Activated CD8-positive, alpha-beta memory T cell treated with anti-CD3 and anti-CD28 coated beads for 48 hours (primary cell): ENCODE measurements around the gene CHAD.
"Not testable (repeated sequence)": the region's sequence is repeated elsewhere in the genome, so short reads cannot be mapped to it uniquely, and the experiment has no call there.

Source experiments
- DNase-seq, 3 experiments: peaks; one replicate each; pipeline ENCODE4 v3.0.0-alpha.2; 2020; ENCODE audit warnings: low read depth in 2 of 3, low spot score in 2 of 3

The CHAD gene

DNA sequence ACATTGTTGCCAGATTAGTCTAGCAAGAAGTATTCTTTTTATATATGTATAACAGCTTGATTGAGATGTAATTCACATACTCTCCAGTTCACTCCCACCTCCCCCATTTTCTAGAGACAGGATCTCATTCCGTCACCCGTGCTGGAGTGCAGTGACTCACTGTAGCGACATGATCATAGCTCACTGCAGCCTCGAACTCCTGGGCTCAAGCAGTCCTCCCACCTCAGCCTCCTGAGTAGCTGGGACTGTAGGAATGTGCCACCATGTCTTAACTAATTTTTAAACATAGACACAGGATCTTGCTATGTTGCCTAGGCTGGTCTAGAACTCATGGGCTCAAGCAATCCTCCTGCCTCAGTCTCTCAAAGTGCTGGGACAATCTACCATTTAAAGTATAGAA lies 6.7 kb upstream of the CHAD start:
- DNase-seq: no peak

- no peak for DNase-seq
Observed at GRCh38 chr17:50474523-50474922, 5.8 kb upstream of the CHAD start.

DNA sequence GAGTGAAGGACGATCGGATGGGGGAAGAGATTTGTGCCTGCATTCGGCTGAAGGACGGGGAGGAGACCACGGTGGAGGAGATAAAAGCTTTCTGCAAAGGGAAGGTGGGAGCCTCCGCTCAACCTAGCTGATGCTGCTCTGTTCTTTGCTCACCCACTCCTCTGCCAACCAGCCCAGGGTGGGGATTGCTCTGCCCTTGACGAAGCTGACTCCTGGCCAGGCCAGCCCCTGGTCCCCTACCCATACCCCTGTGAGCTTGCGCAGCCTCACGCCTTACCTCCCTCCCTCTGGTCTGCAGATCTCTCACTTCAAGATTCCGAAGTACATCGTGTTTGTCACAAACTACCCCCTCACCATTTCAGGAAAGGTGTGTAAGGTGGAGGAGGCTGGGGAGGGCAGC lies 5.2 kb upstream of the CHAD start:
- no peak for DNase-seq

- not testable (repeated sequence) for DNase-seq
Observed at GRCh38 chr17:50472761-50473161, 4.1 kb upstream of the CHAD start.

DNA sequence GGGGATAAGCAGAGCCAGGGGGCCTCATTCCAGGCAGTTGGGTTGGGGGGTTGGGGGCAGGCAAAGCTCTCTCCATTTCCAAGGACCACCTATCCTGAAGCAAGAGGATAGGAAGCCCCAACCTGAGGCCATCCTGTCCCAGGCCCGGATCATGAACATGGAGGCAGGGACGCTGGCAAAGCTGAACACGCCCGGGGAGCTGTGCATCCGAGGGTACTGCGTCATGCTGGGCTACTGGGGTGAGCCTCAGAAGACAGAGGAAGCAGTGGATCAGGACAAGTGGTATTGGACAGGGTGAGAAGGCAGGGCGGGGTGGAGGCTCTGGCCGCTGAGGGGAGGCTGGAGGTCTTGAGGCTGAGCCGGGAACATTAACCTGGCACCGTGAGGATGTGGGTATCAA lies 3.6 kb upstream of the CHAD start:
- no peak for DNase-seq

GRCh38 chr17:50471009-50471905 lies 2.6 kb upstream of the CHAD start:
- DNase-seq: no peak

DNA sequence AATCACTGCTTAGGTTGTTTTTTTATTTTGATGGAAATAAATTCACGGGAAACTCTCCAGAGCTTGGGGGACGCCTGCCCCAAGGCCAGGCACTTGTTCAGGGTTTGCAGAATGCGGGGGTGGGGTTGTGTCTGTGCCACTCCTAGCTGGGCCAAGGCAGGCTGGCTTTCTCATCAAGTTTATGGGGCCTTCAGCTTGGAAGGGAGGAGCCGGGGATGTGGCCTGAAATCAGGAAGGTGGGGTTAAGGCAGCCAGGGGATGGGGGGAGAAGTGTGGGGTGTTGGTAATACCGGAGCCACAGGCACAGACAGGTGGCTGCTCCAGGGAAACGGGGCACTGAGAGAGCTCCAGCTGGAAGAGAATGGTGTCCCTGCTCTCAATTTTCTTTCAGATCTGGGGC lies 1.7 kb upstream of the CHAD start:
- no peak for DNase-seq

GRCh38 chr17:50469671-50470305 lies 1.1 kb upstream of the CHAD start:
- DNase-seq: no peak

GRCh38 chr17:50469208-50469605 lies 527 bp upstream of the CHAD start:
- DNase-seq: no peak

DNA sequence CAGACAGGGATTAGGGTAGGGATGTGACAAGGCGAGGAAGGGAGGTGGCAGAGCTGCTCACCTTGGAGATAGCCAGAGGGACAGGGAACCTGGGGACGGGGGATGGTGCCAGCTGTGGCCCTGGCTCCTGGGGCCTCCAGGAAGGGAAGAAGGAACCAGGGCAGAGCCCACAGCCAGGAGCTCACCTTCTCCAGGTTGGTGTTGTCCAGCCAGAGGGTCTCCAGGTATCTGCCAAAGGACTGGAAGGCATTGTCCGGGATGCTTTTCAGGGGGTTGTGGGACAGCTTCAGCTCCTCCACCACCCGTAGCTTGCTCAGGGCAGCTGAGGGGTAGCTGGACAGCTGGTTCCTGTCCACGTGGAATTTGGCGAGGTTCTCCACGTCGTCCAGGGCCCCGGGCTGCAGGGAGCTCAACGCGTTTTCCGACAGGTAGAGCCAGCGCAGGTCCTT lies 801 bp downstream of the CHAD start:
- DNase-seq: no peak

DNA sequence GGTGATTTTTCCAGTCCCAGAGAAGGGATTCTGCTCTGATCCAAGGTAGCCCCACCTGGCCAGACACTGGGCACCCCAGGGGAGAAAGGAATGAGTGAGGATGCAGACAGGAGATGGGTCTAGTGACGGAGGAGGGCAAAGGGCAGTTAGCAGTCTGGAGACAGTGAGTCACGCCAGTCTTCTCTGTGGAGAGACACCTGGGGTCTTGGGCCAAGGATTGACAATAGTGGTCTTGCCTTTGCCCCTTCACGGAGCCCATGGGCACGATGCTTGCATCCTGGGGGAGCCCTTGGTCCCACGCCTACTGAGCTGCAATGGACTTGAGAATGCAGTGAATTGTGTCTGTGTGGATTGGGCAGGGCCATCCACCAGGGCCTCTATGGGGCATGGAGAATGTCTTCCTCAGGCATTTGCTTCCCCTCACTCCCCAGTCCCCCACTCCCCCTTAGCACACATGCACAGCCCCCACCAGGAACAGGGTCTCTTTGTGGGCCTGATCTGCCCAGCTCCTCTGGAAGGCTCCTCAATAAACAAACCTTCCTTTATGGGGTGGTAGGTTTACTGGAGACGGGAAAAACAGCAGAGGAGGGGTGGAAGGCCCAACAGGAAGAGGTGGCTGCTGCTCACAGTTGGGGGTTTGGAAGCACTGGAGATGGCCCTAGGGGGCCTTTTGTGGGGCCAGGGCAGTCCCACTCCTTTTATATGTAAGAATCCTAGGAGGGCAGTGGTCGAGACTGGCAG lies 1.4 kb downstream of the CHAD start:
- no peak for DNase-seq

- DNase-seq: no peak
Observed at GRCh38 chr17:50466371-50467113, 2.1 kb downstream of the CHAD start.

GRCh38 chr17:50465635-50466034 lies 3.0 kb downstream of the CHAD start:
- no peak for DNase-seq

GRCh38 chr17:50465171-50465570 lies 3.5 kb downstream of the CHAD start:
- DNase-seq: no peak

GRCh38 chr17:50464736-50465135 lies 3.9 kb downstream of the CHAD start:
- DNase-seq: no peak

- no peak for DNase-seq
Observed at GRCh38 chr17:50464121-50464520, 4.6 kb downstream of the CHAD start.

- no peak for DNase-seq
Observed at GRCh38 chr17:50462446-50462845, 6.2 kb downstream of the CHAD start.

DNA sequence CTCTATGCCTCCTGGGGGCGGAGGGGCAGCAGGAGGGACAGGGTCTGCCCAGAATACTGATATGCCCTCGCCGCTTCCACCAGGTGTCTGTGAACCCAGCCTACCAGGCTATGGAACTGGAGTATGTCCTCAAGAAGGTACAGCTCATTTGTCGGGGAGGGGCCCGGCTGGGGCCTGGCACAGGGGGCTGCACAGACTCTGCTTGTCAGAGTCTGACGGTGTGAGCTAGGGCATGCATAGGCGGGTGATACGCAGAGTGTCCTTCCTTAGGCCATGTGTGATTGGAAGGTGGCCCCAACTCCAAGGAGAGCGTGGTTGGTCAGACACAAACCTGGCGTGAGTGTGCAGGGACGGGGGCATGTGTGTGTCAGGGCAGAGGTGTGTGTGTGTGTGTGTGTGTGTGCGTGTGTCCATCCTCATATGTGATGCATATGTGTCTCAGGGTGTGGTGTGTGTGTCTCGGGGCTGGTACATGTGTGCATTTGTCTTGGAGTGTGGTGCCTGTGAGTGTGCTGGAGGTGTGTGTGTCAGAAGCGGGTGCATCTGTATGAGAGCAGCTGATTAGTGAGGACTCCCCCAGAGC lies 7.0 kb downstream of the CHAD start:
- DNase-seq: no peak

- DNase-seq: no peak
Observed at GRCh38 chr17:50460831-50461526, 7.7 kb downstream of the CHAD start.

- DNase-seq: no peak
Observed at GRCh38 chr17:50459756-50460155, 8.9 kb downstream of the CHAD start.
